ENCODE results near the gene DCUN1D3. TPM values are rescaled to one million over a fixed set of nuclear protein-coding genes. Genes with fewer than 3 reads are reported as not detected.

DCUN1D3 gene
- total and polyA plus RNA-seq, 3 experiments from 2014 or later, result 1.4 to 13.2 (median 12.7) TPM

- no peak overlapping the region for H3K27ac ChIP-seq (ENCODE audit: low read depth, low read length)
- Mint-ChIP-seq H3K4me3 (peak overlapping the region in 6 of 7 donors; percentile 29 to 67 (median 50)), H3K9me3 (no peaks in the 10 kb centered on the region), H3K27me3 (no peaks in the 10 kb centered on the region), H3K27ac (peak overlapping the region; percentile 62 to 98 (median 74)), H3K36me3 (no peaks in the 10 kb centered on the region), H3K4me1 (peaks cover 22 to 30% (median 28%) of the 10 kb centered on the region in 3 donors)
- H3K27me3 ChIP-seq (ENCODE audit: insufficient read depth, low read length, poor library complexity, severe bottlenecking), result no peaks in the 10 kb centered on the region
- DNase-seq, result peak in 2 of 5 donors; percentile 14 to 20
- no peak overlapping the region for H3K4me3 ChIP-seq (ENCODE audit: low read length)
- H3K4me1 ChIP-seq (ENCODE audit: insufficient read depth, low read length), result peaks cover 25% of the 10 kb centered on the region
- CTCF ChIA-PET, result interaction anchor here (1.4 kb wide), 1 partner anchor 9 kb away, joined by 5 read pairs; no protein-coding TSS in a partner anchor
- POLR2A ChIA-PET, result no interaction called here
- no peaks in the 10 kb centered on the region for H3K36me3 ChIP-seq (ENCODE audit: insufficient read depth, low read length)
- no peaks in the 10 kb centered on the region for H3K9me3 ChIP-seq (ENCODE audit: low read length)
Measured at GRCh38 chr16:20844588-20844987, 55.6 kb downstream of the DCUN1D3 start.

DNA sequence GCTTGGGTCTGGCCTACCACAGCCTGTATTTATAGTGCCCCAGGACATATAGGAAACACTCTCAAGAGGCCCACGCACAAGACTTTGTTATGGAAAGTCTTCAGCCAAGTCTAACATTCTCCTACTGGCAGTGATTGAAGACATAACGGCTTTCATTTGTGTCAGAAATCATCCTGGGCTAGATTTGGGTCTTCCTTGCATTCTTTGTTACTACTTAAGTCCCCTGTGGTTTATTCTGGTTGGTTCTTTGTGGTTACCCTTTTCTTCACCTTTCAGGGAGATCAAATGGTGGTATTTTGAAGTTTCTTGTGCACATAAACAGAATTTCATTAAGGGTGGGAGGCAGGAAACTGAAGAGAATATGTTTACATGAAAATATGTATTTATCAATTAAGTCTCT, 56.1 kb downstream of the DCUN1D3 start:
- H3K4me3 ChIP-seq (ENCODE audit: low read length), result no peak overlapping the region
- H3K4me3 Mint-ChIP-seq, result peak overlapping the region in 6 of 7 donors; percentile 36 to 67 (median 50)
- POLR2A ChIA-PET, result no interaction called here
- no peak overlapping the region for H3K27ac ChIP-seq (ENCODE audit: low read depth, low read length)
- H3K9me3 ChIP-seq (ENCODE audit: low read length), result no peaks in the 10 kb centered on the region
- peak in 2 of 5 donors; percentile 29 to 40 for DNase-seq
- peak overlapping the region; percentile 62 to 98 (median 74) for H3K27ac Mint-ChIP-seq
- no peaks in the 10 kb centered on the region for H3K27me3 Mint-ChIP-seq
- no peaks in the 10 kb centered on the region for H3K27me3 ChIP-seq (ENCODE audit: insufficient read depth, low read length, poor library complexity, severe bottlenecking)
- H3K4me1 Mint-ChIP-seq, result peaks cover 22 to 30% (median 28%) of the 10 kb centered on the region in 3 donors
- H3K36me3 ChIP-seq (ENCODE audit: insufficient read depth, low read length), result no peaks in the 10 kb centered on the region
- no peaks in the 10 kb centered on the region for H3K36me3 Mint-ChIP-seq
- CTCF ChIA-PET, result no interaction called here
- H3K4me1 ChIP-seq (ENCODE audit: insufficient read depth, low read length), result peaks cover 25% of the 10 kb centered on the region
- H3K9me3 Mint-ChIP-seq, result no peaks in the 10 kb centered on the region

DNA sequence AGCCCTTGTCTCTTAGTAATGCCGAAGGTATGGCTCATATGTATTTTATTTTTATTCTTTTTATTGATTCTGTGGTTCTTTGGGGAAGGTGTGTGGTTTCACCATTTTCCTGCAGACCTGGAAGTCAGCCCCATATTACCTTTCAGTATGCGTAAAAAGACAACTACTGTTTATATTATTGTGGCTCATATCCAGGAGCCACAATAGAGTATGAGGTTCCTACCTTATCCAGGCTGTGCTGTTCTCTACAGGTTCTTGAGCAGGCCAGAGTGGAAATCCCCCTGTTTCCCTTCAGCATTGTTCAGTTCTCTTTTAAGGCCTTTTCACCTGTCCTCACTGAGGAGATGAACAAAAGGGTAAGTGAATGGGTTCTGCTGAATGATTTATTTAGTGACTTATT, 60.7 kb downstream of the DCUN1D3 start:
- Mint-ChIP-seq H3K4me1 (peaks cover 10 to 15% (median 14%) of the 10 kb centered on the region in 3 donors), H3K9me3 (peaks cover 6 to 25% (median 14%) of the 10 kb centered on the region in 5 donors), H3K4me3 (no peak overlapping the region), H3K27me3 (no peaks in the 10 kb centered on the region), H3K27ac (peak overlapping the region in 1 of 8 donors; percentile 45), H3K36me3 (peaks cover 2 to 22% (median 7%) of the 10 kb centered on the region in 3 donors)
- no peak overlapping the region for H3K27ac ChIP-seq (ENCODE audit: low read depth, low read length)
- H3K9me3 ChIP-seq (ENCODE audit: low read length), result no peaks in the 10 kb centered on the region
- peaks cover 14% of the 10 kb centered on the region for H3K4me1 ChIP-seq (ENCODE audit: insufficient read depth, low read length)
- CTCF ChIA-PET, result no interaction called here
- POLR2A ChIA-PET, result no interaction called here
- H3K36me3 ChIP-seq (ENCODE audit: insufficient read depth, low read length), result no peaks in the 10 kb centered on the region
- H3K4me3 ChIP-seq (ENCODE audit: low read length), result no peak overlapping the region
- no peak for DNase-seq
- H3K27me3 ChIP-seq (ENCODE audit: insufficient read depth, low read length, poor library complexity, severe bottlenecking), result no peaks in the 10 kb centered on the region

- Mint-ChIP-seq H3K27ac (no peak overlapping the region), H3K4me1 (peaks cover 0 to 2% (median 2%) of the 10 kb centered on the region in 3 donors), H3K36me3 (peaks cover 3 to 23% (median 8%) of the 10 kb centered on the region in 3 donors), H3K4me3 (no peak overlapping the region), H3K27me3 (no peaks in the 10 kb centered on the region), H3K9me3 (peaks cover 7 to 26% (median 15%) of the 10 kb centered on the region in 5 donors)
- POLR2A ChIA-PET, result no interaction called here
- CTCF ChIA-PET, result interaction anchor here (1.2 kb wide), 1 partner anchor 12 kb away, joined by 4 read pairs; no protein-coding TSS in a partner anchor
- Histone ChIP-seq H3K4me3 (ENCODE audit: low read length) (no peak overlapping the region), H3K27ac (ENCODE audit: low read depth, low read length) (no peak overlapping the region), H3K9me3 (ENCODE audit: low read length) (no peaks in the 10 kb centered on the region), H3K27me3 (ENCODE audit: insufficient read depth, low read length, poor library complexity, severe bottlenecking) (no peaks in the 10 kb centered on the region), H3K4me1 (ENCODE audit: insufficient read depth, low read length) (peaks cover 1% of the 10 kb centered on the region), H3K36me3 (ENCODE audit: insufficient read depth, low read length) (no peaks in the 10 kb centered on the region)
- DNase-seq, result no peak
Measured at GRCh38 chr16:20838240-20838639, 61.9 kb downstream of the DCUN1D3 start.

DNA sequence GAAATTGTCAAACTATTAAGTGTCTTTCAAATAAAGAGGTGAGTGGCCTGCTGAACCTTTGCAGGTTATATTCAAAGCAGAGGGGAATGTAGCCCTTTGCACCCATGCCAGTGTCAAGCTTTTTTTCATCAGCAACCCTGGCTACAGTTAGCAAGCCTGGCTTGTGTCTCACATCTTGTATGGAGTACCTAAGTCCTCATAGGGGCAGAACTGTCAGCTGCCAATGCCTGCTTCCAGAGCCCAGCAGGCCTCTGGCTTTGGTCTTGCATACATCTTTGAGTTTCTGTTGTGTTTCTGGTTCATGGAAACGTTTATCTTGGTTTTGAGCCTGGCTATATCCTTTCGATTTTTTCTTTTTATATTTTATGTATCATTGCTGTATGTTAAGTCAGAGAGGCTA, 67.1 kb downstream of the DCUN1D3 start:
- Histone ChIP-seq H3K9me3 (ENCODE audit: low read length) (no peaks in the 10 kb centered on the region), H3K4me1 (ENCODE audit: insufficient read depth, low read length) (no peaks in the 10 kb centered on the region), H3K36me3 (ENCODE audit: insufficient read depth, low read length) (no peaks in the 10 kb centered on the region), H3K27me3 (ENCODE audit: insufficient read depth, low read length, poor library complexity, severe bottlenecking) (no peaks in the 10 kb centered on the region), H3K27ac (ENCODE audit: low read depth, low read length) (no peak overlapping the region), H3K4me3 (ENCODE audit: low read length) (no peak overlapping the region)
- ChIA-PET POLR2A (no interaction called here), CTCF (interaction anchor here (2.3 kb wide), 1 partner anchor 18 kb away, joined by 8 read pairs; no protein-coding TSS in a partner anchor)
- Mint-ChIP-seq H3K27ac (peak overlapping the region in 1 of 8 donors; percentile 58), H3K4me3 (no peak overlapping the region), H3K27me3 (no peaks in the 10 kb centered on the region), H3K4me1 (peaks cover 0 to 5% (median 0%) of the 10 kb centered on the region in 3 donors), H3K36me3 (peaks cover 3 to 22% (median 8%) of the 10 kb centered on the region in 3 donors), H3K9me3 (peaks cover 7 to 26% (median 15%) of the 10 kb centered on the region in 5 donors)
- DNase-seq, result no peak

DNA sequence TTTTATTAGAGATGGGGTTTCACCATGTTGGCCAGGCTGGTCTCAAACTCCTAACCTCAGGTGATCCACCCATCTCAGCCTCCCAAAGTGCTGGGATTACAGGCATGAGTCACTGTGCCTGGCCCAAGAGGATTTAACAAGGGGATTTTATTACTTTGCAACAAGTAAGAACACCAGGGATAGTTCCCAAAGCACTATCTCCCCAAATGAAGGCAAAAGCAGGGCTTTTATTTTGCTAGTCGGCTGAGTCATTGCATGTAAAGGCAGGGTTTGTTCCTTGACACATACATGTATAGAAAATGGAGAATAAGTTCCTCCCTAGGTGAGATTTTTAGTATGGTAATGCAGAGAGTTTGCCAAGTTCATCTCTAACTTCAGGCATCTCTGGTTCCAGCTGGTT, 69.8 kb downstream of the DCUN1D3 start:
- CTCF ChIA-PET, result no interaction called here
- H3K9me3 ChIP-seq (ENCODE audit: low read length), result no peaks in the 10 kb centered on the region
- Mint-ChIP-seq H3K27ac (no peak overlapping the region), H3K27me3 (no peaks in the 10 kb centered on the region), H3K4me3 (no peak overlapping the region), H3K9me3 (peaks cover 0 to 10% (median 5%) of the 10 kb centered on the region in 5 donors), H3K36me3 (peaks cover 1 to 8% (median 2%) of the 10 kb centered on the region in 3 donors), H3K4me1 (peaks cover 0 to 5% (median 0%) of the 10 kb centered on the region in 3 donors)
- no peak overlapping the region for H3K27ac ChIP-seq (ENCODE audit: low read depth, low read length)
- DNase-seq, result no peak
- POLR2A ChIA-PET, result no interaction called here
- no peaks in the 10 kb centered on the region for H3K27me3 ChIP-seq (ENCODE audit: insufficient read depth, low read length, poor library complexity, severe bottlenecking)
- no peak overlapping the region for H3K4me3 ChIP-seq (ENCODE audit: low read length)
- H3K4me1 ChIP-seq (ENCODE audit: insufficient read depth, low read length), result no peaks in the 10 kb centered on the region
- no peaks in the 10 kb centered on the region for H3K36me3 ChIP-seq (ENCODE audit: insufficient read depth, low read length)

GRCh38 chr16:20829536-20829935, 70.6 kb downstream of the DCUN1D3 start:
- H3K9me3 ChIP-seq (ENCODE audit: low read length), result no peaks in the 10 kb centered on the region
- H3K4me1 Mint-ChIP-seq, result peaks cover 0 to 5% (median 0%) of the 10 kb centered on the region in 3 donors
- no peak overlapping the region for H3K27ac Mint-ChIP-seq
- no peak overlapping the region for H3K27ac ChIP-seq (ENCODE audit: low read depth, low read length)
- H3K9me3 Mint-ChIP-seq, result peaks cover 0 to 2% (median 2%) of the 10 kb centered on the region in 5 donors
- POLR2A ChIA-PET, result no interaction called here
- no peaks in the 10 kb centered on the region for H3K27me3 ChIP-seq (ENCODE audit: insufficient read depth, low read length, poor library complexity, severe bottlenecking)
- DNase-seq, result no peak
- CTCF ChIA-PET, result no interaction called here
- H3K4me3 ChIP-seq (ENCODE audit: low read length), result no peak overlapping the region
- H3K36me3 ChIP-seq (ENCODE audit: insufficient read depth, low read length), result no peaks in the 10 kb centered on the region
- no peaks in the 10 kb centered on the region for H3K4me1 ChIP-seq (ENCODE audit: insufficient read depth, low read length)
- H3K36me3 Mint-ChIP-seq, result peaks cover 1 to 2% (median 2%) of the 10 kb centered on the region in 3 donors
- no peaks in the 10 kb centered on the region for H3K27me3 Mint-ChIP-seq
- H3K4me3 Mint-ChIP-seq, result no peak overlapping the region

DNA sequence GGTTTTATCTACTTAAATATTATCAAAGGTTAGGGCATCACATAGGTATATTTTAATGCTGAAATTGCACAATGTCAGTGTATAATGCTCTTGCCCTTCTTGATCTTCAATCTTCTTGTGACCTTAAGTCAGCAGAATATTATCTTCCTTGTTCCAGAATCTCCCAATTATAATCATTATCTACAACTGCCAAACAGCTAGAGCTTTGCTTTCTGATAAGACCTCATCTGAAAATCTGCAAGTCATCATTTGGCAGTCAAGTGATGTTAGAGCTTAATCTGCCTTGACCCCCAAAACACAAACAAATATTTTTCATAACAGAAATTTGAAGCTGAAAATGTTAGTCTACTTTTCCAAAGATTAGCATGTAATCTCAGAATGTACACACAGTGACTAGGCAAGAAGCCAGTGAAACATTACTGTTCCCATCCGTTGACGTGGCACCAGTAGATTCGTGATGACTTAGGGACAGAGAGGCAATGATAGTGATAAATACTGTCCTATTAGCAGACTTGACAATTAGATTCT, 74.1 kb downstream of the DCUN1D3 start:
- CTCF ChIA-PET, result interaction anchor here (1.0 kb wide), 1 partner anchor 24 kb away, joined by 3 read pairs; no protein-coding TSS in a partner anchor

More for the DNA sequence above, 74.1 kb downstream of the DCUN1D3 start:
- Histone ChIP-seq H3K9me3 (ENCODE audit: low read length) (no peaks in the 10 kb centered on the region), H3K27me3 (ENCODE audit: insufficient read depth, low read length, poor library complexity, severe bottlenecking) (no peaks in the 10 kb centered on the region), H3K4me3 (ENCODE audit: low read length) (no peak overlapping the region), H3K27ac (ENCODE audit: low read depth, low read length) (no peak overlapping the region), H3K36me3 (ENCODE audit: insufficient read depth, low read length) (no peaks in the 10 kb centered on the region), H3K4me1 (ENCODE audit: insufficient read depth, low read length) (no peaks in the 10 kb centered on the region)
- Mint-ChIP-seq H3K9me3 (no peaks in the 10 kb centered on the region), H3K4me3 (no peak overlapping the region), H3K36me3 (no peaks in the 10 kb centered on the region), H3K4me1 (peaks cover 0 to 5% (median 5%) of the 10 kb centered on the region in 3 donors), H3K27ac (no peak overlapping the region), H3K27me3 (no peaks in the 10 kb centered on the region)
- DNase-seq, result no peak
- POLR2A ChIA-PET, result no interaction called here
